RPMI8226 (cell line): ENCODE results near the gene ACTL8.

ENCODE experiments used
- DNase-seq: peaks from one replicate; pipeline ENCODE4 v3.0.0-alpha.2; 2015

ACTL8 gene, protein sequence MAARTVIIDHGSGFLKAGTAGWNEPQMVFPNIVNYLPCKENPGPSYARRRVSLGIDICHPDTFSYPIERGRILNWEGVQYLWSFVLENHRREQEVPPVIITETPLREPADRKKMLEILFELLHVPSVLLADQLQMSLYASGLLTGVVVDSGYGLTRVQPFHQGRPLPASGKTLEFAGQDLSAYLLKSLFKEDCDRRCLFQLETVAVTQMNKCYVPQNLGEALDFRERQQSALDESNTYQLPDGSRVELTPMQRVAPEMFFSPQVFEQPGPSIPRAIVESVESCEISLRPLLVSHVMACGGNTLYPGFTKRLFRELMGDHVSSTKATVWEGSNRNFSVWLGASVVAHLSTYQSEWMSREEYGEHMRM

GRCh38 chr1:17755120-17755519 lies at the start of gene ACTL8:
ACTL8 (plus strand) TSS chr1:17755333; CDS start chr1:17823009, 67,676 bp downstream.
- peak; percentile 78 for DNase-seq

DNA sequence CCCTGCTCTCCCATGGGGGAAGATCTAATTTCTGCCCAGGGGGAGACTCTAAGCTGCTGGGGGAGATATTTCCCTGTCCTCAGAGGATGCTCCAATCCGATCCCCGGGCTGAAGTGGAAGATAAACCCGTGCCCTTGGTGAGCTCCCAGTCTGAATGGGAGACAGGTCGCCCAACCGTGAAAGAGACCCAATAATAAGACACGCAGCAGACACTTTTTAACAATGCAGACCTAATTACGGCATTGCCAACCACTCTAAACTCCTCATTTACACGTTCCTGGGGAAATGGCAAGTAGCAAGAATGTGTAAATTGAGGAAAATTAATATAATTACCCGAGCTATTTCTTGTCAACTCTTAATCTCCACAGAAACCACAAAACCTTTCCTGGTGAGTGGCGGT lies 48.7 kb upstream of the ACTL8 start:
- no peak for DNase-seq

GRCh38 chr1:17709981-17710380 lies 45.2 kb upstream of the ACTL8 start:
- no peak for DNase-seq

DNA sequence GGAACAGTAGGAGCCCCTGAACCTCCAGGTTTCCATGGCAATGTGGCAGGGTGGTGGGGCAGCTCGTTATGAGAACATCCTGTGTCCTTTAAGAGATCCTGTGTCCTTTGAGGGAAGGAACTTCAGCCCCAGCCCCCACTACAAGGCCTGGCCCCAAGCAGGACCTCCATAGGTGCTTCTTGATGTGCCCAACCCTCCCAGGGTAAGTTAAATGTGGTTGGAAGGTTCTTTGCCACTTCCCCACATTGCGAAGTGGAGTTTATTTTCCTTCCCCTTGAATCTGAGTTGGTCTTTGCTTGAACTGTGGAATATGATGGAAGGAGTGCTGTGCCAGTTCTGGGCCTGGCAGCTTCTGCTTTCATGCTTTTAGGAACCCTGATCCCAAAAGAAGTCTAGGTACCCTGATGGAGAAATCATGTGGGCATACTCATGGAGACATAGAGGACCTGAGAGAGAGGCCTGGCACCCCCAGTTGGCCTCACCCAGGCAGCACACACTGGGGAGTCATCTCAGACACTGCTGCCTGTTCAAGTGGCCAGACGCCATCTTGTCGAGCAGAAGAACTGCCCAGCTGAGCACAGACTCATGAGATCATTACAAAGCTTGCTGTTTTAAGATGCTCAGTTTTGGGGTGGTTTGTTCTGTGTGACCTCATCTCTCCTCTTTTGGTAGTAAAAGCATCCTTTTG lies 44.1 kb upstream of the ACTL8 start:
- no peak for DNase-seq

- DNase-seq: no peak
Measured at GRCh38 chr1:17711577-17711910, 43.6 kb upstream of the ACTL8 start.

DNA sequence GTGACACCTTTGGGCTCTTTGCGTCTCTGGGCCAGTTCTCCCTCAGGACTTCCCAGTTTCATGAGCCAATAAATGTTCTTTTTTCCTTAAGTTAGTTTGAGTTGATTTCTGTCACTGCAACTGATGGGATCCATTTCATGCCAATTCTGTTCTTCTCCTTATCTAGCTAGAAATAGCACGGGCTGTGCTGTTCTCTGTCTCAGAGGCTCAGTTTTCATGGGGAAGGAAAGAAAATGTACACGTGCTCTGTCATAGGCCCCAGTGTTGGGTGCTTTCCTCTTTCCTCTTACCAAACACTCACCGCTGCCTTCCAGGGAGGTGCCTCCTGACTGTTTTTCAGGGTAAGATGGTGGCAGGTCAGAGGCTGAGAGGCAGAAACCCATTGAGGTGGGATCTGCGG lies 43.2 kb upstream of the ACTL8 start:
- DNase-seq: no peak

- no peak for DNase-seq
Measured at GRCh38 chr1:17713993-17714392, 41.1 kb upstream of the ACTL8 start.

- no peak for DNase-seq
Measured at GRCh38 chr1:17717594-17718535, 37.3 kb upstream of the ACTL8 start.

GRCh38 chr1:17719874-17720273 lies 35.3 kb upstream of the ACTL8 start:
- DNase-seq: no peak

DNA sequence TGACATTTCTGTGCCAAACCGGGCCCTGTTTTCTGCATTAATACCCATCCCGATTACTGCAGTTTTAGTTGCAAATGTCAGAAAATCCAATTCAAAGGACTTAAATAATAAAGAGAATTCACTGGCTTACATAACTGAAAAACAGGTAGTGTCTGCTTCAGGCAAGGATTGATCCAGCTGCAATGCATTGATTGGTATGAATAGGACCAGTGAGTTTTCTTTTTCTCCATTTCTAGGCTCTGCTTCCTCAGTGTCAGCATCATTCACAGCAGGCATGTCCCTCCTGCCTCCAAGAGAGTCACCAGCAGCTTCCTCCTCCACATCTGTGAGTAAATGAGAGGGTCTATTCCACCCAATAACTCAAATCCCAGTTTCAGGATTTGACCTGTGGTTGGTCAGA lies 33.7 kb upstream of the ACTL8 start:
- no peak for DNase-seq

GRCh38 chr1:17723684-17724083 lies 31.4 kb upstream of the ACTL8 start:
- no peak for DNase-seq

GRCh38 chr1:17724150-17724549 lies 31.0 kb upstream of the ACTL8 start:
- no peak for DNase-seq

DNA sequence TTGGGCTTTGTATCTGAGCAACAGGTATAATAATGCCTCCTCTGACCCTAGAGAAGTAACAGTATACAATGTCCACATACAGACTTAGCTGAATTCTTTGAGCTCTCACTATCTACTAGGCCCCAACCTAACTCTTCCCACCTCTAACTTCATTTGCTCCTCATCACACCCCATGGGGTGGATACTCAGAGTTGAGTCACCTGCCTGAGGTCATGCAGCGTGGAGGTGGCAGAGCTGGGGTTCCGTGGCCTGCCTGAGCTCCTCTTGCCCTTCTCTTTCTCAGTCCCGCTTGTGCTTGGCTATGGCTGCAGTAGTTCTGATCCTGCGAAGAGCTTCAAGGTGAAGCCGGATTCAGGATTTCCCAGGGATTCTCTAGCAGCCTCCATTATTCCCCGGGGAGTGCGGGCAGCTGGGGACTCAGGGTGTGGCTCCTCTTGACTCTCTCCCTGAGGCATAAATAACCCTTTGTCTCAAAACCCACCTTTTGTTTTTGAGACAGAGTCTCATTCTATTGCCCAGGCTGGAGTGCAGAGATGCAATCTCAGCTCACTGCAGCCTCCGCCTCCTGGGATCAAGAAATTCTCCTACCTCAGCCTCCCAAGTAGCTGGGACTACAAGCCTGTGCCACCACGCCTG lies 29.9 kb upstream of the ACTL8 start:
- no peak for DNase-seq

GRCh38 chr1:17725811-17726582 lies 29.1 kb upstream of the ACTL8 start:
- DNase-seq: no peak

GRCh38 chr1:17728123-17728712 lies 26.9 kb upstream of the ACTL8 start:
- DNase-seq: no peak

- DNase-seq: no peak
Measured at GRCh38 chr1:17729248-17729647, 25.9 kb upstream of the ACTL8 start.

DNA sequence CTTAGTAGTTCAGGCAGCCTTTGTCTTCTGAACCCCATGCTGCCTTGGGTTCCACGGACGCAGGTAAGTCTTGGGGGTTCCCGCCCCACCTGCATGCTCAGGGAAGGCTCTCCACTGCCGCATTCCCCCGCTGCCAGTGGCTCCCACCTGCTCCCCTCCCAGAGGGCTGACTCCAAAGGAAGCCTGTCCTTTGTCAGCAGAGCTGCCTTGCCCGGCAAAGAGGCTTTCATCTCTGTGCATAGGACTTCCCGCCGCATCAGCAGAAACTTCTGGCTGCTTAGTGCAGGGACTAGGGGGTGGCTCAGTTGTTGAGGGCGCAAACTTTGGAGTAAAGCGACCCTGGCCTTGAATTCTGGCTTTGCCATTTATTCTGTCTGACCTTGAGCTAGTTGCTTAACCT lies 25.2 kb upstream of the ACTL8 start:
- no peak for DNase-seq

- DNase-seq: no peak
Measured at GRCh38 chr1:17731460-17731859, 23.7 kb upstream of the ACTL8 start.

DNA sequence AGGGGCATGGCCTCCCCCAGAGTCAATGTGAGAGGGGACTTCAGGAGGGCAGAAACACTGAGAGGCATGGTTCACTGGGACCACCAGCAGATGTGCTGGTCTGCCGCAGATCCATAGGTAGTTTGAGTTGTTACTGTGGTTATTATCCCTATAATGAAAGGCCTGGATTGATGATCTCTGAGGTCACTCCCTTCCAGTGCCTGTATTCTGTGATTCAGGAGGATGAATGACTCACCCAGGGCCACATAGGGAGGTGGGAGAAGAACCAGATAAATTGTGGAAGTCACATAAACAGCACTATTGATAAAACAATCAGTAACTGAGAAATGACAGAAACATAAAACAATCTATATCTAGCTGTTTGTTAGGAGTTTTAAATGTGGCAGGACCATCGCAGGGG lies 22.7 kb upstream of the ACTL8 start:
- no peak for DNase-seq

DNA sequence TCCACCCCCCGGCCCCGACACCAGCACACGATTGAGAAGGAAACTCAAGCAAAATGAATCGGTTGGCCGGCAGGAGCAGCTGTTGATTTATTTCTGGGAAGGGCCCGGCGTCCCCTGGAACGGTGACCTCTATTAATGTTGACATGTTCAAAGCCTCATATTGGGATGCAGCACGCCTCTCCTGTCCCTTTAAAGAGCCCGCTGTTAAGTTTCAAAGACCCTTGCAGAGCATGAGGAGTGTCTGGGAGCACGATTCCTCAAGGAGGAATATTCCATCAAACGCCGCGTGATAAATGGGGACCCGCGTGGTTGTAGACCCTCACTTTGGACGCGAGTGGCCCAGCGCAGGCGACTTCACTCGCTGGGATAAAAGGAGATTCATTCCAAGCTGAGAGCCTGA lies 21.5 kb upstream of the ACTL8 start:
- no peak for DNase-seq

DNA sequence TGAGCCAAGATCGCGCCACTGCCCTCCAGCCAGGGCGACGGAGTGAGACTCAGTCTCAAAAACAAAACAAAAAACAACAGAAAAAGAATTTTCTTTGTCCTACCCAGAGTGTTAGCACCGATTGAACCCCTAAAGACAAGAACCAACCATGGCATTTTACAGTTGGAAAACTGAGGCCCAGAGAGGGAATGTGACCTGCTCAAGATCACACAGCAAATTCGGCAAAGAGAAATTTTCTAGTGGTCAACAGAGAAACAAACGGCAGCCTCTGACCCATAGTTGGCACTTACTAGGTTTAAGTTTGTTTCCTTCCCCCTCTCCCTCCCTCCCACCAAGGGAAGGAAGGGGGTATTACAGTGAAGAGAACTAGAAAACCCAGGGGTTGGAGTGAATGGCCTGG lies 20.5 kb upstream of the ACTL8 start:
- DNase-seq: no peak

DNA sequence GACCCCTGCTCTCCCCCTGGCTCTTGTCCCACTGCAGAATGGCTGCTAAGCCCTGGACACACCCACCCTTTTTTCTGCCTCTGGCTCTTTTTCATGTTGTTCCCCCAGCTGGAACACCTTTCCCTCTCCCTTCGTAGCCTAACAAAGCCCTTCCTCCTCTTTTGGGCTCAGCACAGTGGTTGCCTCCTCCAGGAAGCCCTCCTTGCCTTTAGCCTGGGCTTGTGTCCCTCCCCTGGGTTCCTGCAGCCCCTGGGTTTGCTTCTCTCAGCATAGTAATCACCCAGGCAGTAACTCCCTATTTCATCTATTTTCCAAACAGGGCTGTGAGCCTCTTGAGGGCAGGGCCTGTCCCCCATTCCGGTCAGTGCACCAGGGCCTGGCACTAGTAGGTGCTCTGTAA lies 19.8 kb upstream of the ACTL8 start:
- no peak for DNase-seq
